Measurements from ENCODE around the gene SMARCD2.

DNA sequence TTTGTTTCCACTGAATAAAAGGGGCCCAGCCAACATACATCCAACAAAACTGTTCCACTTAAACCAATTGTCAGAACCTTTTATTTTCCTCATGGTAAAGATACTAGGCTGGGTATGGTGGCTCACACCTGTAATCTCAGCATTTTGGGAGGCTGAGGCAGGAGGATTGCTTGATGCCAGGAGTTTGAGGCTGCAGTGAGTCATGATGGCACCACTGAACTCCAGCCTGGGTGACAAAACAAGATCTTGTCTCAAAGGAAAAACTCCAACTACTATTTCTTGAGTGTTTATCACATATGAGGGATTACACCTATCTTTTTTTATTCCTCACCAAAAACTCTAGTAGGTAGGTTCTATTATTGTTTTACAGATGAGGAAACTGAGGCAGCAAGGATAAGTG, 19.9 kb downstream of the SMARCD2 start:
- TF ChIP-seq POLR2A (IDR thresholded peaks at IDR 0.05; ENCODE audit: low read depth, low read length) (no peak), POLR2AphosphoS5 (IDR thresholded peaks at IDR 0.05; ENCODE audit: low read depth, low read length) (no peak), TAF1 (IDR thresholded peaks at IDR 0.05; ENCODE audit: borderline replicate concordance, low read depth, low read length) (no peak)

All from GM12892 (cell line).